H1 (cell line): ENCODE data around the gene TPO. TPM values are rescaled to one million over a fixed set of nuclear protein-coding genes. Genes with fewer than 3 reads are reported as not detected.

Experiments used
- CHD7 ChIP-seq: fragments of 300-600 bp; sonication (generic); IDR thresholded peaks from 2 replicates; pipeline ENCODE4 v1.7.1; 2012; ENCODE audit warnings: low read length, moderate library complexity, mild to moderate bottlenecking, inconsistent platforms; ENCODE audit not compliant: insufficient replicate concordance
- KDM1A ChIP-seq: fragments of 200-600, 300-600 bp; sonication (generic); IDR thresholded peaks from 2 replicates; pipeline ENCODE4 v1.7.1; 2016; ENCODE audit warnings: mild to moderate bottlenecking, low read length, borderline replicate concordance
- TAF7 ChIP-seq: optimal IDR thresholded peaks from 2 replicates; pipeline ENCODE3; 2011; ENCODE audit warnings: low read depth, mild to moderate bottlenecking, inconsistent platforms, low read length, moderate library complexity, borderline replicate concordance
- polyA plus RNA-seq, 7 experiments: library from polyadenylated mRNA; depleted of rRNA in 3 of 7; stranded (reverse) in 5 of 7; unstranded in 2 of 7; fragments of >200 nt in 5 of 7; fragments of 200-250 nt in 2 of 7; gene quantifications; 1 replicate in 5 of 7; 2 replicates in 1 of 7; 4 replicates in 1 of 7; pipeline versions ENCODE4 v1.2.1 to v1.2.3, GENCODE V29; 2011 to 2013; ENCODE audit warnings: missing spikeins in 2 of 7, mixed read lengths in 2 of 7
- total RNA-seq: library from RNA; stranded (reverse); fragmentation: NEBNext Ultra II Directional; extraction: Animal tissue kit (Norgen Biotek cat#: 25700); gene quantifications from 2 replicates; pipeline ENCODE4 v1.2.1, GENCODE V29; 2021

Gene TPO
- total and polyA plus RNA-seq, 2 of the 8 experiments (the other 6 are each of a cell fraction or from before 2014, with no cell fraction given): not detected

GRCh38 chr2:1484131-1484884 lies 71.0 kb downstream of the TPO start (continued):
- TF ChIP-seq CHD7 (no peak), KDM1A (no peak), TAF7 (no peak)
